ENCODE data around the gene RALGAPB. TPM values are rescaled to one million over a fixed set of nuclear protein-coding genes. Genes with fewer than 3 reads are reported as not detected.

The RALGAPB gene
- total RNA-seq, 1 experiment from 2014 or later: 24.0 TPM

- H3K9me2 ChIP-seq (ENCODE audit: insufficient read depth): no peaks in the 10 kb centered on the region
- no TSS peak for BruUV-seq (replicated peaks)
- ChIA-PET POLR2A (interaction anchor here (0.7 to 2.1 kb wide), 6 partner anchors 8 to 37 kb away, joined by 3 to 27 read pairs (median 8); partner anchors contain the start of gene RALGAPB), CTCF (interaction anchor here (1.0 to 1.6 kb wide), 5 partner anchors 11 to 37 kb away, joined by 4 to 15 read pairs (median 5); partner anchors contain the start of gene RALGAPB), RAD21 (ENCODE audit: low non-redundant PET in 1 of 2, low total read pairs in 2 of 2, uncharacterized antibody in 2 of 2, unreplicated experiment in 2 of 2) (no interaction called here)
- H3K4me2 ChIP-seq (ENCODE audit: low read length): peak overlapping the region; percentile 79
- TF ChIP-seq REST (IDR thresholded peaks at IDR 0.05; ENCODE audit: low read depth) (no peak), SP1 (IDR thresholded peaks at IDR 0.05; ENCODE audit: low read depth) (no peak), ZBTB33 (IDR thresholded peaks at IDR 0.05; ENCODE audit: extremely low read depth, insufficient replicate concordance, low read length) (no peak), ZFX (IDR thresholded peaks at IDR 0.05) (no peak), SRF (IDR thresholded peaks at IDR 0.05; ENCODE audit: low read depth) (no peak), POLR2AphosphoS5 (IDR thresholded peaks at IDR 0.05; ENCODE audit: low read depth, low read length) (no peak), EZH2phosphoT487 (IDR thresholded peaks at IDR 0.05; ENCODE audit: borderline replicate concordance) (no peak), TCF7L2 (IDR thresholded peaks at IDR 0.05; ENCODE audit: borderline replicate concordance, extremely low read depth, insufficient read depth, insufficient read length) (no peak), ZNF274 (IDR thresholded peaks at IDR 0.05; ENCODE audit: low read depth, low read length) (no peak), JUND (IDR thresholded peaks at IDR 0.05) (no peak), POLR2A (IDR thresholded peaks at IDR 0.05; ENCODE audit: borderline replicate concordance, extremely low read depth, insufficient read depth, insufficient read length) (no peak), RAD21 (IDR thresholded peaks at IDR 0.05; ENCODE audit: low read depth) (no peak), ATF3 (IDR thresholded peaks at IDR 0.05) (no peak), SIN3A (IDR thresholded peaks at IDR 0.05; ENCODE audit: low read depth) (no peak), EGR1 (IDR thresholded peaks at IDR 0.05; ENCODE audit: low read depth) (no peak), FOSL1 (IDR thresholded peaks at IDR 0.05; ENCODE audit: low read depth) (no peak), CEBPB (IDR thresholded peaks at IDR 0.05; ENCODE audit: low read depth) (no peak), EZH2 (IDR thresholded peaks at IDR 0.05) (no peak)
- peaks cover 5 to 17% of the 10 kb centered on the region in 2 experiments for H3K4me1 ChIP-seq (ENCODE audit: control insufficient read depth in 1 of 2, insufficient read depth in 2 of 2, low read length in 2 of 2)
- no peak overlapping the region for H3K9ac ChIP-seq (ENCODE audit: low read length)
- no peak for DNase-seq (ENCODE audit: low read depth, low spot score)
- H4K20me1 ChIP-seq (ENCODE audit: insufficient read depth): peaks cover 31% of the 10 kb centered on the region; the same call in 1 of the 2 replicates
- peaks cover 47% of the 10 kb centered on the region for H3K79me2 ChIP-seq (ENCODE audit: insufficient read depth, low read length)
- 0 out of 2 replicates have a peak, but pooled peaks cover 3% of the 10 kb centered on the region for H3K27me3 ChIP-seq (ENCODE audit: insufficient read depth, low read length)
- H3K27ac ChIP-seq (ENCODE audit: low read depth, low read length): no peak overlapping the region
- H3K36me3 ChIP-seq (ENCODE audit: control insufficient read depth in 1 of 2, insufficient read depth in 2 of 2, low read length in 2 of 2): peaks cover 27 to 42% of the 10 kb centered on the region in 2 experiments
- peak; percentile 30; the same call in 1 of the 2 replicates for ATAC-seq
- H3K4me3 ChIP-seq (replicated peaks in 1 of 2; ENCODE audit: low read depth in 1 of 2, low read length in 2 of 2): peak overlapping the region; percentile 77 to 99; a peak in 3 of 4 replicates
- H2AFZ ChIP-seq (ENCODE audit: low read depth, low read length, poor library complexity, severe bottlenecking): peak overlapping the region; percentile 98
- intact Hi-C loops (cut with micrococcal nuclease): loop anchor here (1.0 kb wide), 1 partner anchor 11 kb away; no protein-coding TSS in a partner anchor
- H3K9me3 ChIP-seq (ENCODE audit: control insufficient read depth in 1 of 2, insufficient read depth in 1 of 2, low read depth in 1 of 2, low read length in 2 of 2): no peaks in the 10 kb centered on the region
These were observed 37.1 kb upstream of the RALGAPB start for GRCh38 chr20:38435555-38435939.

Data from HCT116 (cell line).